Choroid plexus epithelial cell (primary cell): ENCODE measurements around the gene MTM1.

Experiments
- DNase-seq: peaks from one replicate; pipeline ENCODE4 v3.0.0-alpha.2; 2010; ENCODE audit warnings: low read depth
- H3K4me3 ChIP-seq: 2 replicates; pipeline ENCODE4 v1.5.1; 2011; ENCODE audit warnings: low read depth, mild to moderate bottlenecking, control low read depth, low read length, moderate library complexity
- TF ChIP-seq, protein P1 (sequence below): conservative IDR thresholded peaks from 2 replicates; pipeline ENCODE4 v1.5.1; 2011; ENCODE audit warnings: low read depth, mild to moderate bottlenecking, control low read depth, inconsistent platforms, low read length, moderate library complexity

Gene MTM1

DNA sequence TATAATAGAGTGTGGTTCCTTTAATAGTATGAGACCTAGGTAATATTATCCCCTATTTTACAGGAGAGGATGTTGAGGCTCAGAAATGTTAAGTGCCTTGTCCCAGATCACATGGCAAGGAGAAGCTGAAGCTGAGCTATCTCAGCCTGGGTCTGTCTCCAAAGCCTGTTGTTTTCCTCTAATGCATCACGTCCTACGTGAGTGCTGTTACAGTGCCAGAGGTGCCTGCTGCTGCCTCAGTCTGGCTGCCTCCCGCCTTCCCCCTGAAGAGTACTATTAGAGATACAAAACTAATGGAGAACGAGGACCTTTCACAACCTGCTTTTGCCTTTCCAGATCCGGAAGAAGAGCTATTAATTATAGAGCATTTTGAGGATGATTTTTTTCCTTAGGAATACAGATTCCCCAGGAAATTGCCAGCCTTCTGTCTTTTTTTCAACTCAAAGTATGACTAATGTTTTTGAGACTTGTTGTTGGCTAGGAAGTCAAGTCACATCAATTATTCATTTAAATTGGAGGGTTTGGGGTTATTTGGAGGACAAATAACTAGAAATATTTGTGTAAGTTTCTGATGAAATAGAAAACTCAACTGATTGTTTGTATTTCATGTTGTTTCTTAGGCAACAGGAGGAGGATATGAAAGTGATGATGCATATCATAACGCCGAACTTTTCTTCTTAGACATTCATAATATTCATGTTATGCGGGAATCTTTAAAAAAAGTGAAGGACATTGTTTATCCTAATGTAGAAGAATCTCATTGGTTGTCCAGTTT, 80.9 kb downstream of the MTM1 start:
- TF ChIP-seq, protein P1, sequence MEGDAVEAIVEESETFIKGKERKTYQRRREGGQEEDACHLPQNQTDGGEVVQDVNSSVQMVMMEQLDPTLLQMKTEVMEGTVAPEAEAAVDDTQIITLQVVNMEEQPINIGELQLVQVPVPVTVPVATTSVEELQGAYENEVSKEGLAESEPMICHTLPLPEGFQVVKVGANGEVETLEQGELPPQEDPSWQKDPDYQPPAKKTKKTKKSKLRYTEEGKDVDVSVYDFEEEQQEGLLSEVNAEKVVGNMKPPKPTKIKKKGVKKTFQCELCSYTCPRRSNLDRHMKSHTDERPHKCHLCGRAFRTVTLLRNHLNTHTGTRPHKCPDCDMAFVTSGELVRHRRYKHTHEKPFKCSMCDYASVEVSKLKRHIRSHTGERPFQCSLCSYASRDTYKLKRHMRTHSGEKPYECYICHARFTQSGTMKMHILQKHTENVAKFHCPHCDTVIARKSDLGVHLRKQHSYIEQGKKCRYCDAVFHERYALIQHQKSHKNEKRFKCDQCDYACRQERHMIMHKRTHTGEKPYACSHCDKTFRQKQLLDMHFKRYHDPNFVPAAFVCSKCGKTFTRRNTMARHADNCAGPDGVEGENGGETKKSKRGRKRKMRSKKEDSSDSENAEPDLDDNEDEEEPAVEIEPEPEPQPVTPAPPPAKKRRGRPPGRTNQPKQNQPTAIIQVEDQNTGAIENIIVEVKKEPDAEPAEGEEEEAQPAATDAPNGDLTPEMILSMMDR, result no peak
- H3K4me3 ChIP-seq, result no peak overlapping the region
- peak; percentile 69 for DNase-seq

DNA sequence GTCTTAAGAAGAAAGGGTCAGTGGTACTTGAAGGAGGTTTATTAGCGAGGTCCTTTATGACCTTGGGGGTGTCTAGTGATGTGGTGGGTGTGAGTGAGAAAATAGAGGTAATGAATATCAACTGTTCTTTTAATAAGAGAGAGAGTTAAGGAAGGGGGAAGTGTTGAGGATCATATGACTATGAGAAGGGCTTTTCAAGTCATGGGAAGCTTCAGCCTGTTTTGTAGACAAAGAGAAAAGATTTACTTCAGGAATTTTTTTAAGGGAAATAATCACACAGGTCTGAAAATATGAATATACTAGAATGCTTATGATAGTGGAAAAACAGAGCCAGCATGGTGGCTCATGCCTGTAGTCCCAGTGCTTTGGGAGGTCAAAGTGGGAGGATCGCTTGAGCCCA, 83.5 kb downstream of the MTM1 start:
- TF ChIP-seq, protein P1, result no peak
- no peak for DNase-seq
- H3K4me3 ChIP-seq, result no peak overlapping the region

DNA sequence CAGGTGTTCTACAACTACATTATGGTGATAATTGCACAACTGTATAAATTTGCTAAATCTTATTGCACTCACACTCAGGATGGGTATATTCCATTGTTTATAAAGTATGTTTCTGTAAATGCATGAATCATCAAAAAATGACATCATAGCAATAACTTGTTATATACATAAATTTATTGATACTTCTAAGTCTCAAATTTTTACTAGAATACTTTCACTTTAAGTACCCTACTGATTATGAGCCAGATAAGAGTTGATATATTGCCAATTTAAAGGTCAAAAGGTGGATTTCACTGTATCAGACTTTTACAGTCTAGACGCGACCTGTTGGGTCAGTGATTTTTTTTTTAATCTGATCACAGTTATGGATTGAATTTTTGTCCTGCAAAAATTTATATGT, 87.4 kb downstream of the MTM1 start:
- TF ChIP-seq, protein P1, result no peak
- H3K4me3 ChIP-seq, result no peak overlapping the region
- DNase-seq, result no peak

DNA sequence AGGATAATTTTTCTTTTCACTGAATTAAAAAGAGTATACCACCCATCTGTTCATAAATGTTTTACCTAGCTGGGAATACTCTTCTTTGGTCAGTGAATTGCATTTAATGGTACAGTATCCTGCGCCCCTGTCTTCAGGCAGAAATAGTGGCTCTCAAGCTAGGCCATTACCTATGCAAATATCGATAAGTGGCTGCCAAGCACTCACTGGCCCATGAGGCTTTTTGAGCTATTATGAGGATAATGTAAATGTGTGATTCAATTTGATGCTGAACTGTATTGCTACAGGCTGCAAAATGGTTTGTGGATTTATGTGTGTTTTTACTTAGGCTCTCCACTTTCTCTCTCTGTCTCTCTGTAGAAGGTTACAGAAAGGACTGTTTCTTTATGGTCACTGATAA, 94.7 kb downstream of the MTM1 start:
- DNase-seq, result no peak
- H3K4me3 ChIP-seq, result no peak overlapping the region
- TF ChIP-seq, protein P1, result no peak

DNA sequence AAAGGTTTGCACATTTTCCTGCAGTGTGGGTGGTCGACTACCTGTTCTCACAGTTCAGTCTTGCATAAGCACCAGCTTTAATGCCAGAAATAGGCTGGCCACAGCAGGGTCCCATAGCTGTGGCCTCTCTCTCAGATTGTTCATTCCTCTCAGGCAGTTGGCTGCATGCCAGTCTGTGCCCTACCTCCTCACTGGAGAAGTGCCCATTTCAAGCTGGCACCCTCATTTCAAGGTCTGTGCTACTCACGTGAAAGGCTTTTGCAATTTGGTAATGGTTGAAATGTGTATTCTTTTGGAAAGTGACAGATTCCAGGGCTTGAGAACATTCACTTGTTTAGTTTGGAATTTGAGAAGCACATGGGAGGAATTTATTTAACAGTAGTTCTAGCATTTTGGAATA, 95.9 kb downstream of the MTM1 start:
- peak; percentile 16 for DNase-seq

DNA sequence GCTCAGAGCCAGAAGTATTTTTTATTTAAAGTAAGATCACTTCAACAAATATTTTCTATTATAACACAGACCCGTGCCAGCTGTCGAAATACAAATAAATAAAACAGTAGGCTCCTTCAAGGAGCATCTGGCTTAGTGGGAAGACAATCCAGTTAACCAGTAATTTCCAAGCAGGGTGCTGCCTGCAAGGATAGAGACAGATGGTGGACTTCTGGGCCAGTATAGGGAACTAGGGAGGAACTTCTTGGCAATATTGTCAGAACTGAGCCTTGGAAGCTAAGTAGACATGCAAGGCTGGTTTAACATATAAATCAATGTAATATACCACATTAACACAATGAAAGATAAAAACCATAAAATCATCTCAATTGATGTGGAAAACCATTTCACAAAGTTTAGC, 107.8 kb downstream of the MTM1 start:
- no peak for DNase-seq
- TF ChIP-seq, protein P1, result no peak
- H3K4me3 ChIP-seq, result no peak overlapping the region

More for the DNA sequence above, 95.9 kb downstream of the MTM1 start:
- no peak overlapping the region for H3K4me3 ChIP-seq
- TF ChIP-seq, protein P1, result no peak

DNA sequence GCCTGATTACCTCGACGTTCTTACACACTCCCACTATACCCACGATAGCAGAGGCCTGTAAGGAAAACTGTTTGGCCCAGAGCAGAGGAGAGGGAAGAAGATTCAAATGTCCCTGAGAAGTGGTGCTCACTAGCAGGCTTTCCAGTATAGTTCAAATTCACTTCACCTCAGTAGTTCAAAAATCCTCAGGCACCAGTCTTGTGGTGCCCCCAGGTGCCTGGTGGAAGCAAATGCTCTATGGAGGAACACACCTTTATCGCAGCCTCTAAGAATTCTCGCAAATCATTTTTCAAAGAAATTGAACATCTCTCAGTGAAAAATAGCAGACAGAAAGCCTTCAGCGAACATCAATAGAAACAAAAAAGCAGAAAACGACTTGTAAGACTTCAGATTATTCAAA, 112.6 kb downstream of the MTM1 start:
- H3K4me3 ChIP-seq, result no peak overlapping the region
- TF ChIP-seq, protein P1, result peak; percentile 65
- peak; percentile 59 for DNase-seq
